Measurements from ENCODE around the gene DRG2.

DNA sequence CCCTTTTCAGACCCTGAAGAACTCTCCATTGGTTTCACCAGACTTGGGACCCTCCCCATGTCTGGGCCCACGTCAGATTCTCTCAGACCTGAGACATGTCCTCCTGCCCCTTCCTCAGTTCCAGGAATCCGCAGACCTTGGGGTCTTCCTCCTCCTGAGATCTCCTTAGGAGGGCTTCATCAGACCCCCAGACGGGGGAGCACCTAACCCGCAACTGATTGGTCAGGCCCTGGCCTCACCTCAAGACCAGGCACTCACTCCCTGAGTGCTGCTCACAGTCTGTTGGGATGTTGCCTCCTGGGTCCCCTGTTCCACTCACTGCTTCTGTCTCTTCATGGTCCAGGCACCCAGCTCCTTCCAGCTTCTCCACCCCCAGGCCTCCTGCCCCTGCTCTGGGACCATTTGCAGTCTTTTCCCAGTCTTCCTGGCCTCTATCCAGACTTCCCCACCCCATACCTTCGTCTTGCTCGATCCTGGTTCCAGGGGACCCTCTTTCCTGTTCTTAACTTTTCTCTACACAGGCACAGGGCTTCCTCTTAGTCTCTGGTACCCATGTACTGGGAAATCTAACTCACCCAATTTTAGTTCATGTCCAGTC, 47.4 kb upstream of the DRG2 start:
- TF ChIP-seq, protein P1, sequence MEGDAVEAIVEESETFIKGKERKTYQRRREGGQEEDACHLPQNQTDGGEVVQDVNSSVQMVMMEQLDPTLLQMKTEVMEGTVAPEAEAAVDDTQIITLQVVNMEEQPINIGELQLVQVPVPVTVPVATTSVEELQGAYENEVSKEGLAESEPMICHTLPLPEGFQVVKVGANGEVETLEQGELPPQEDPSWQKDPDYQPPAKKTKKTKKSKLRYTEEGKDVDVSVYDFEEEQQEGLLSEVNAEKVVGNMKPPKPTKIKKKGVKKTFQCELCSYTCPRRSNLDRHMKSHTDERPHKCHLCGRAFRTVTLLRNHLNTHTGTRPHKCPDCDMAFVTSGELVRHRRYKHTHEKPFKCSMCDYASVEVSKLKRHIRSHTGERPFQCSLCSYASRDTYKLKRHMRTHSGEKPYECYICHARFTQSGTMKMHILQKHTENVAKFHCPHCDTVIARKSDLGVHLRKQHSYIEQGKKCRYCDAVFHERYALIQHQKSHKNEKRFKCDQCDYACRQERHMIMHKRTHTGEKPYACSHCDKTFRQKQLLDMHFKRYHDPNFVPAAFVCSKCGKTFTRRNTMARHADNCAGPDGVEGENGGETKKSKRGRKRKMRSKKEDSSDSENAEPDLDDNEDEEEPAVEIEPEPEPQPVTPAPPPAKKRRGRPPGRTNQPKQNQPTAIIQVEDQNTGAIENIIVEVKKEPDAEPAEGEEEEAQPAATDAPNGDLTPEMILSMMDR (IDR thresholded peaks at IDR 0.05; ENCODE audit: low read length): no peak
- no peak for TF ChIP-seq EZH2 (IDR thresholded peaks at IDR 0.05; ENCODE audit: borderline replicate concordance, low read length)
